Stimulated activated CD8-positive, alpha-beta memory T cell treated with anti-CD3 and anti-CD28 coated beads, Interleukin-12 subunit alpha, Interleukin-12 subunit beta, amount 100 ng/mL, for 1 hour (primary cell): ENCODE results near the gene MBP.

ENCODE experiments used
- DNase-seq: peaks from one replicate; pipeline ENCODE4 v3.0.0-alpha.2; 2020; ENCODE audit warnings: low read depth

The MBP gene

GRCh38 chr18:77114415-77115191, 18.0 kb downstream of the MBP start:
- DNase-seq = no peak

GRCh38 chr18:77114152-77114414, 18.5 kb downstream of the MBP start:
- DNase-seq = no peak

GRCh38 chr18:77113361-77114151, 19.0 kb downstream of the MBP start:
- DNase-seq = no peak

DNA sequence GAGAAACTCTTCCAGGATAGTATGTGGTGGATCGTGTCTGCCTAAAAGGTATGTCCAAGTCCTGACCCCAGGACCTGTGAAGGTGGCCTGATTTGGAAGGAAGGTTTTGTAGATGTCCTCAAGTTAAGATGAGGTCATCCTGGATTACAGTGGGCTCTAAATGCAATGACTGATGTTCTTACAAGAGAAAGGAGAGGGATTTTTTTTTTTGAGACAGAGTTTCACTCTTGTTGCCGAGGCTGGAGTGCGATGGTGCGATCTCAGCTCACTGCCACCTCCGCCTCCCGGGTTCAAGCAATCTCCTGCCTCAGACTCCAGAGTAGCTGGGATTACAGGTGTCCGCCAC, 19.9 kb downstream of the MBP start:
- no peak for DNase-seq

GRCh38 chr18:77111951-77112746, 20.4 kb downstream of the MBP start:
- DNase-seq = no peak

DNA sequence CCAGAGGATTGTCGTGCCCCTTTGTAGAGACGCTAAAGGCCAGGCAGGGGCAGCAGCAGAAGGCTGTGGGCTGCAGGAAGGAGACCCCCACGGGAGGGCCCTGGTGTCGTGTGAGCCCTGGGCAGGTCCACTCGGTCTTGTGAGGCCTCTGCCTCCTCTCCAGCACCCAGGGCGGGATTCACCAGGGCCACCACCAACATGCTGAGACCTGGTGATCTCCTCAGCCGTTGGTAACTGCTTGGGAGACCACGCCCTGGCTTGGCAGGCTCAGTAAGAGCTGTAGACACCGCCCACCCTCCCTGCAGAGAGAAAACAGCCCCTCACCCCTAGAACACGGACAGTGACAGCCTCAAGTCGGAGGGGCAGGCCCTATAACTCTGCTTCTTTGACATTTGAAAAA, 21.1 kb downstream of the MBP start:
- DNase-seq = no peak

- DNase-seq = no peak
These were observed 21.6 kb downstream of the MBP start for GRCh38 chr18:77110936-77111335.

GRCh38 chr18:77110400-77110799, 22.2 kb downstream of the MBP start:
- no peak for DNase-seq

GRCh38 chr18:77109648-77110019, 22.9 kb downstream of the MBP start:
- DNase-seq = no peak

GRCh38 chr18:77108821-77109647, 23.5 kb downstream of the MBP start:
- DNase-seq = no peak

- DNase-seq = no peak
These were observed 24.4 kb downstream of the MBP start for GRCh38 chr18:77108001-77108692.

GRCh38 chr18:77107292-77107691, 25.3 kb downstream of the MBP start:
- no peak for DNase-seq

GRCh38 chr18:77106331-77106730, 26.3 kb downstream of the MBP start:
- peak; percentile 72 for DNase-seq

- no peak for DNase-seq
These were observed 26.9 kb downstream of the MBP start for GRCh38 chr18:77105680-77106079.

DNA sequence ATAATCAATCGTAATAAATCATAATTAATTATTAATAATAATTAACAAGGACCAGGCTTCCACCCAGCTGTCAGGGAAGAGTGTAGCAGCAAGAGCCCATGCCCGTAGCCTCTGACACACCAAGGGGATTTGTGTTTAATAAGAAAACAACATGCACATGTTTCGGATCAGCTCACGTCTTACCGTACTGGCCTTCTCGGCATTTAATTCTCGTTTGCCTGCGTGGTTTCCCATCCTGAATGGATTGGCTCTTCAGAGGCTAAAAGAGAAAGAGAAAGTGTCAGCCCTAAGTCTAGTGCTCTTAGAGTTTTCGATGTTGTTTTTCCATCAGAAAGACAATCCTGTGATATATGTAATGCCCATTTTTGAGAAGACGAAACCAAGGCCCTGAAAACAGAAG, 27.6 kb downstream of the MBP start:
- no peak for DNase-seq

- no peak for DNase-seq
These were observed 28.5 kb downstream of the MBP start for GRCh38 chr18:77103991-77104531.

DNA sequence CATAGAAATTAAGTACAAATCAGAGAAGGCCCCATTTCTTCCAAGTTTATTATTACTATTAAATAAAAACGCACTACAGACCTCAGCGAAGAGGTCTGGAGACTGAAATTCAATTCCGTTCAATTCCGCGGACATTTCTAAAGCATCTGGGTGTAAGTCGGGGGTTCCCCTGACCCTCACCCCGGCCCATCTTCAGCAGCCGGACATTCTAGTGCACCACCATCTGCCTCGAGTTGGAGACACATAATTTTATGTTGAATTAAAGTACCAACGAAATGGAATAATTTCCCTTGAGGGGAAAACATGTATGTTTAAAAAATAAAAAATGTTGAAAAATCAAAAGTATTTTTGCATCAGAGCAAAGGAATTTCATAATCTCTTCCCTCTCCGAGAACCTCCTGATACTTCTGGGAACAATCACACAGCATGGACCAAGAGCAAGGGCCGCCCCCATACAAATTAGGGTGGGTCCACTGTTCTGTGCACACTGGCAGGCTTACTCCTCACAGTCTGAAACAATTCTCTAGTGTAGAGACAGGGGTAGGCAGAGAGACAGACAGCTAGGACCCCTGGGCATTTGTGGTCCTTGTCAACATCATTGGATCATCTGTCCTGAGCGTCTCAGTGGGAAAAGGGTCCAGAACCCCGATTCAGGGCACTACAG, 29.3 kb downstream of the MBP start:
- DNase-seq = no peak

- DNase-seq = no peak
These were observed 30.1 kb downstream of the MBP start for GRCh38 chr18:77102259-77103040.

DNA sequence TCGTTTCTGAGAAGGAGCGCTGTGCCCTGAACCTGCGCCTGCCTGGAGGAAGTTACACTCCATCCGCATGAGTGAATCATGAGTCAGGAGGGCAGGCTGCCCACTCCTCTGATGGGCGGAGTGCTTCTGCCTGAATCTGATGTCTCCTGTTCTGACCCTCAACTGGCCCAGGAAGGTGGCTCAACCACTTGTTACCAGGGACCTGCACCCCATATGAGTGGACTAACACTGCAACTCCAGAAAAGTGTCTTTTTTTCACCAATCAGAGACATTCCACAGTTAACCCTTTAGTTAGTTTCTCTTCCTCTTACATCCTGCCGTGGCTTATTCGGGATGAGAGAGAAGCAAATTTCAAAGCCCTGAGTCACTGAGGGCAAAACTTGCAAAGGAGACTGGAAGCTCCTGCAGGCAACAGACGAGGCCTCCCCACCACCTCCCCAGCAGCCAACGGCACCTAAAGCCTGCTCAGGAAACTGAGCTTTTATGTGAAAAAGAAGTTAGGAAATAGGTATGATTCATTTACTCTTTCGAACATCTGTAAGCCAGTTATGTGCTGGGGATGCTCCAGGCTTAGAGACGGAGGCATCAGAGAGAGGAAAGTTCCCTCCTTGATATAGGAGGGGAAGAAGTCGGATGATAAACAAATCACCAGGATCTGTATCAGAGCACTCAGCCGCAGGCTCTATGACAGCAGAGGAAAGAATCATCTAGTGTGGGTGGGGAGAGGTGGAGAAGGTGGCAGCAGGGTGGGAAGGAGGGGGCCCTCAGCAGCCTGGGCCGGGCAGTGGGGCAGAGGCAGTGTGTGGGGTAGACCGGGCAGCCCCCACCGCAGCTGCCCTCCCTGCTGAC, 30.9 kb downstream of the MBP start:
- DNase-seq = no peak
